SW 1271 (cell line): Measurements from ENCODE around the gene TEDC1.

Experiments
- DNase-seq, 2 experiments: peaks; one replicate each; lab custom pipeline; 2025; lab: John Stamatoyannopoulos, UW

Gene TEDC1

DNA sequence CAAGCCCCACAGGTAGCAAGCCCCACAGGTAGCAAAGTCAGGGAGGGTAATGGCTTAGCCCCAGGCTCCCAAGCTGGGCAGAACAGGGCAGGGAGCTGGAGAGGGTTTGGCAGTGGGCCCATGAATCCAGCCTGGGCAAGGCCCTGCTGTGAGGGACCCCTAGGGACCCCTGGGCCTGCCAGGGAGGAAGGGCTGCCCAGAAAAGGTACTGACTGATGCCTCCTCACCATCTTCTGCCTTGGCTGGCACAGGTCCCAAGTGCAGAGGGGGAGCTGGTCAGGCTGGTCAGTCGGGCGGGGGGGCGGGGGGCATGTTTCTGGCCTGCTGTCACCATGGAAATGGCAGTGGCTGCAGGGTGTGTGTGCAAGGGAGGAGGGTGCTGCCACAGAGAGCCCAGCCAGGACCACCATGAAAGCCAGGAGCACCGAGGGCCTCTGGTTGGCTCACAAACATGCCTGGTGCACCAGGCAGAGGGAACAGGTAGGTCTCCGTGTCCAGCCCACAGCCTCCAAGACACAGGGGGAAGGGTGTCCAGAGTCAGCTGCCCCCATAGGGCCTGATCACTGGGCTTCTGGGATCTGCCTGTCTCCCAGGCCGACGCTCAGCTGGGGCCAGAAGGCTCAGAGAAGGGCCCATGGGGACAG lies 17.9 kb upstream of the TEDC1 start:
- no peak for DNase-seq

DNA sequence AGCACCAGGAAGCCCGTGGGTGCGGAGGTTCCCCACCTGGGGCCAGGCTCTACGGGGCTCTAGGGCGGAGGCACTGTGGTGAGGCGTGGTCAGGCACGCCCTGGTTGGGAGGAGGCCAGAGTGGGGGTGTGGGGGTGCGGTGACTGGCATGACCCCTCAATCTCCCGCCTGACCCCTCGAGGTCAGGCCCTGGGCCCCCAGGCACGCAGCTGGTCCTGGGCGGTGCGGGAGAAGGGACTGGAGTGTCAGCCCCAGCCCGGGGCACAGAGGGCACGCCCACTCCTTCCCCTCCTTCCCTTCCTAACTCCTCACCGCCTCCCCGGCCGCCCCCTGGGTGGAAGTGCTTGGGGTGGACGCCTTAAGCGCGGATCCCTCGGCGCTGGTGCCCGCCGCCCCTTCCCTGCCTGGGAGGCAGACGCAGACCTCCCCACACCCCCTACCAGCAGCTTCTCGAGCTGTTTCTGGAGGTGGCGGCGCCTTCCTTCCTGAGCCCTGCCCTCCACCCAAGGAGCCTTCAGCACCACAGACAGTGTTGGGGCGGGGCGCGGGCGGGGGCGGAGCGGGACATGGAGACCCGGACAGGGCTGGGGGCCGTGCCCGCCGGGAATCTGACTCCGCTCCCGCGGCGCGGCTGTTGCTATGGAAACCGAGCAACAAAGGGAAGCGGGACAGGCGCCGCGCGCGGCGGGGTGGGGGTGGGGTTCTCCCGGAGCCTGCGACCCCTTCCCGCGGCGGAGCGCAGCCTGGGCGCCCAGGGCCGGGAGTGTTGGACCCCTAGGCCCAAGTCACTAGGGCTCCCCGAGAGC lies 17.2 kb upstream of the TEDC1 start:
- peak; percentile 53 to 55 for DNase-seq

GRCh38 chr14:105474483-105475268 lies 16.4 kb upstream of the TEDC1 start, which contains the start of gene CRIP2:
Gene CRIP2, plus strand, starts transcription at chr14:105474821. Its CDS starts 42 bp downstream, at chr14:105474863.
- DNase-seq, result no peak

- no peak for DNase-seq
Observed at GRCh38 chr14:105475269-105476096, 15.6 kb upstream of the TEDC1 start.

DNA sequence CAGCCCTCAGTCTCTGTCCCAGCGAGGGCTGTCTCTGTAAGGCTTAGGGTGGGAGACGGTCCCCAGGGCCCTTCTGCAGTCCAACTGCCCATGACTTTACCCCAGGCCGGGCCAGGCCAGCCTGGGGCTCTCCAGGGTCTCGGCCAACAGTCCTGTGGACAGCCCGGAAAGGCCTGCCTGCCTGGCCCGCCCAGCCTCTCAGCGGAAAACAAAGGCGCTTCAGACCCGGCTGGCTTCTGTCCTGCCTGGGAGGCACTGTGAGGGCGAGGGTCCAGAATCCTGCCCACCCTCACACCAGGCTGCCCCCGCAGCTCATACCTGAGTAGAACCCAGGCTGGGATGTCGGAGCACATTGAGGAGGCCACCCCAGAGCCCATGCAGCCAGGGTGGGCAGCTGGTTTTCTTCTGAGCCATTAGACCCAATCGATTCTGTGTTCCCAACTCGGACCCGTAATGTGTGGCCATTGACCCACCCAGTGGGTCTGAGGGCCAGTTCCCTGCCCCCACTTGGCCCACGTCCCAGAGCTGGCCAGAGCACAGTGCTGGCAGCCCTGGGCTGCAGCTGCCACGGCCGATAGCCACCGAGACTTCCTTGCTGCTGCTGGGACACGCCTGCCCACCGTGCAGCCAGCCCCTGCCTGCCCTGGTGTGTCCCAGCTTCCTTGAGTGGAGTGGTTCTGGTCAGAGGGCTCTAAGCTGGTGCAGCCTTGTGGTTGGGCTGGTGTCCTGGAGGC lies 14.8 kb upstream of the TEDC1 start:
- no peak for DNase-seq

- DNase-seq, result no peak
Observed at GRCh38 chr14:105476831-105477659, 14.0 kb upstream of the TEDC1 start.

- no peak for DNase-seq
Observed at GRCh38 chr14:105477660-105478397, 13.2 kb upstream of the TEDC1 start.

DNA sequence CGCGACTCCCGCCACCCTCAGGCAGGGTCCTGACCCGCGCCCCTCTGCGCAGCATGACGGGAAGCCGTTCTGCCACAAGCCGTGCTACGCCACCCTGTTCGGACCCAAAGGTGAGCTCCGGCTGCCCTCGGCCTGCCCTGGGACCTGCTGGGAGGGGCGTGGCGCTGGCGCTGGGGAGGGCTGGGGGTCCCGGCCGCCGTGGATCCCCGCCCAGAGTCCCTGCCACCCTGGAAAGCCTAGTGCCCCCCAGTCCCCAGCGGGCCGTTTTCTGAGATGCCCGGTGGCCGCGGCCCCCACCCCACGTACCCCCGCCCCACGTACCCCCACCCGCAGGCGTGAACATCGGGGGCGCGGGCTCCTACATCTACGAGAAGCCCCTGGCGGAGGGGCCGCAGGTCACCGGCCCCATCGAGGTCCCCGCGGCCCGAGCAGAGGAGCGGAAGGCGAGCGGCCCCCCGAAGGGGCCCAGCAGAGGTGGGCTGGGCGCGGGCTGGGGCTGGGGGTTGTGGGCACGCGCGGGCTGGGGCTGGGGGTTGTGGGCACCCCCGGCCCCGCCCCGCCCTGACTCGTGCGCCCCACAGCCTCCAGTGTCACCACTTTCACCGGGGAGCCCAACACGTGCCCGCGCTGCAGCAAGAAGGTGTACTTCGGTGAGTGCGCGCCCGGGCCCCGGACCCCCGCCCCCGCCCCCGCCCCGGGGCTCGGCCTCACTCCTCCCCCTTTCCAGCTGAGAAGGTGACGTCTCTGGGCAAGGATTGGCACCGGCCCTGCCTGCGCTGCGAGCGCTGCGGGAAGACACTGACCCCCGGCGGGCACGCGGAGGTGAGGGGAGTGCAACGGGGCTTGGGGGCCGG lies 12.4 kb upstream of the TEDC1 start:
- no peak for DNase-seq

- no peak for DNase-seq
Observed at GRCh38 chr14:105479431-105480158, 11.5 kb upstream of the TEDC1 start.

- no peak for DNase-seq
Observed at GRCh38 chr14:105480199-105480746, 10.8 kb upstream of the TEDC1 start.

DNA sequence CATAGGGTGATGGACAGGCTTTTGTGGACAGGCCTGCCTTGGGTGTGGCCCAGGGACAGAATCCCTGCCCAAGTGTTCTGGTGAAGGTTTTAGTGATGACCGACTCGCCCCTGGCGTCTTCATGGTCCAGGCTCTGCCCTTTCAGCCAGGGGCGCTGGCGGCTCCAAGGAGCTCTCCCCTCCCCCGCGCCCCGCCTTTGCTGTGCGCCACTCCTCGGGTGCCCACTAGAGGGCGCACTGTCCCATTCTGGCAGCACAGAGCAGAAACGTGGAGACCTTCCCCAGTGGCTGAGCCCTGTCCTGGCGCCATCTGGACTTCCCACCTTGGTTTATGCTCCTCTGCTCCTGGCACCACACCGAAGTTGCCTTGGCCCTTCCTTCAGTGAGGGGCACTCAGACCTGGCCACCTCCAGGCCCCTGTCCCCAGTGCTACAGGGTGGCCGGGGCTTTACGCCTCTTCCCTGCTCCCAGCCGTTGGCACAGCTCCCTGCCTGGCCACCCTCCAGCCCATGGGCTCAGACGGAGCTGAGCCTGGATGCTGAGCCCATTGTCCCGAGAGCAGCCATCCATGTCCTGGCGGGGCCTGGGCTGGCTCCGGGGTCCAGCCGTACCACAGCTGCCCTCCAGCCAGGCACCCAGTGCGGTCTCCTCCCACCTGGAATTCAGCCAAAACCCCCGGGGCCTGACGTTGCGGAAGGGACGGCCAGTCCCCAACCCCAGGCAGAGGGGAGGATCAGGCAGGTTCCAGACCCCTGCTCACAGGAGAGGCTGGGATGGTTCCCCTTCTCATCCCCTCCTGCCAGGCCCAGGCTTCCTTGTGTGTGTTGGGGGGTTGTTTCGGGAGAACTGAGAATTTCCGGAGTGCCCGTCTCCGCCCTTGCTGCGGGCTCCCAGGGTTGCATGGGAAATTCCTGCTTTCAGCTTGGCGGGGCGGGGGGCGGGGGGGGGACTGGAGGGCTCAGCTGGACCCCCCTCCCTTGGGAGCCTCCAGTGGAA lies 9.9 kb upstream of the TEDC1 start:
- peak; percentile 85 to 88 for DNase-seq

DNA sequence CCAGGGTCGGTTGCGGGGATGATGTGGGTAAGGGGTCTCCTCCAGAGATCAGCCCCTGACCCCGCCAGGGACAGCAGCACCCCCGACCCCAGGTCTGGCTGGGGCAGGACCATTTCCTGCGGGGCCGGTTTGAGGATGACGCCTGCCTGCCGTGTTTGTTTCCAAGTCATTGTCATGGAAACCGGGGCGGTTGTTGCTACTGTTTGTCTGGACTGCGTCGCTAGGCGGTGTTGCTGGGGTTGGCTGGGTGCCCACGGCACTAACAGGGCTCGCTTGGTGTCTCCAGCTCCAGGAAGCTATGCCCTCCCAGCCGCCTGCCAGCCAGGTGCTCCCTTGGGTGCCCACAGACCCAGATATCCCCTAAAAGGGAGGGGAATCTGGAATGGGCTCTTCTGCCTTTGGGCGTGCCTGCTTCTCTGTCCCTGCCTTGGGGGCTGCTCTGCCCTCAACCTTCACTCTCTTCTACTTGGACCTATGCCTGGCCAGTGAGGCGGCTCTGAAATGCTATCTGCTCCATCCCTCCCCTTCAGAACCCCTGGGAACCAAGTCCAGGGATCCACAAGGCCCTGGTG lies 9.1 kb upstream of the TEDC1 start:
- DNase-seq, result peak; percentile 93 to 95

- no peak for DNase-seq
Observed at GRCh38 chr14:105482486-105483110, 8.4 kb upstream of the TEDC1 start.

DNA sequence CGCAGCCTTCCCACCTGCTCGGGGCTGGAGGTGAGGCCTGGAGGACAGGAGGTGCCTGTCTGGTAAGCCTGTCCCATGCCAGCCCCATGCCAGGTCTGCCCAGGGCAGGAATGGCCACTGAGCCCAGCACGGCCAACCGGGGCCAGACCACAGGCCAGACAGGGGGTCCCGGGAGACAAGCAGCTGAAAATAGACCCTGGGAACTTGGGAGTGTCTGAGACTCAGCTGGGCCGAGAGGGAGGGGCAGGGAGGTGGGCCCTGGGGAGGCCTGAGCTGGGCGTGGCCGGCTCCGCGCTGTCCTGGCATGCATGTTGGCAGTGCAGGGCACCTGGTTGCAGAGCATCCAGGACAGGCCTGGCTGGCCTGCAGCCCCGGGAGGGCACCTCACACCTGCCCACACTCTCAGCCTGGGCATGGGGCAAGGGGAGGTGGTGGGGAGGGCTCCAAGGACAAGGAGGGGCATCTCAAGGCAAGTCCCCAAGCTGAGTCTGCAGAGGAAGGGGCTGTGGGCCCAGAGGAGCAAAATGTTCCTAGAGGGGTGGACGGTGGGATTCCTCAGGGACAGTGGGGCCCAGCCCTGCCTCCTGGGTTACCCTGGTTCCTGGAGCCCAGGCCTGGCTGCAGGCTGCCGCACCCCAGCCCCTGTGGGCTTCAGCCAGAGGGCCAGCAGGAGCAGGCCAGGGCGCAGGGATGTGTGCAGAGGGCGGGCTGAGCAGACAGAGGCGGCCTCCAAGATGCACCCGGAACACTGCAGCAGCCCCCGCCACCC lies 7.6 kb upstream of the TEDC1 start:
- no peak for DNase-seq
